ENCODE results near the gene RALY. TPM values are rescaled to one million over a fixed set of nuclear protein-coding genes. Genes with fewer than 3 reads are reported as not detected.

Gene RALY
- total and polyA plus RNA-seq, 2 of the 4 experiments (the other 2 are of a cell fraction) = 46.2 to 115 TPM

DNA sequence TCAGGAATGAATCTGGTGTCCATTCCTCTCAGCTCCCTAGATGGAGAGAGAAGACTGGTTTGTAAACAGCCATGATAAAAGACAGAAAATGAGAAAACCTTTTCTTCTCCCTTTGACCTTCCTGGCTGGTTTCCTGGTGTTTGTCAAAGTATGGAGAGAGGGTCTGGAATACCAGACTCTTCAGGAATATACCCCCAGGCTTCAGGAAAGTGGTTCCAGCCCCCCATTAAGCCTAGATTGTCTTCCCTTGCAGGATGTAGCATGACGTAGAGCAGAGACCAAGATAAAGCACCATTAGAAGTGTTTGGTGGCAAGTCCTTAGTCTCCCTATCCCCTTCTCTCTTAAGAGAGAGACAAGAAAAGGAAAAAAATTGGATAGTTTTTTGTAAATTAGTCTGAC is 67.3 kb downstream of the RALY start:
- Histone ChIP-seq H4K91ac (ENCODE audit: insufficient read depth, low read depth, low read length) (no peak overlapping the region), H2AK9ac (replicated peaks; ENCODE audit: low read depth, low read length, poor library complexity) (no peak overlapping the region), H4K5ac (ENCODE audit: low read depth, low read length) (no peak overlapping the region), H2AFZ (replicated peaks; ENCODE audit: low read length, poor library complexity) (no peak overlapping the region), H3K9me1 (ENCODE audit: insufficient read depth, low read length) (peaks cover 55% of the 10 kb centered on the region), H3K23ac (ENCODE audit: low read depth, low read length) (no peak overlapping the region), H3K36me3 (ENCODE audit: control insufficient read depth, insufficient read depth, low read length) (peaks cover 3% of the 10 kb centered on the region; the same call in 1 of the 2 replicates), H3K4me2 (ENCODE audit: low read depth, low read length) (no peak overlapping the region), H3K9me3 (ENCODE audit: control insufficient read depth, insufficient read depth, low read length) (no peaks in the 10 kb centered on the region), H3K18ac (ENCODE audit: low read depth, low read length) (no peak overlapping the region), H3K4me1 (ENCODE audit: control insufficient read depth, insufficient read depth, low read length) (peaks cover 20% of the 10 kb centered on the region), H2AK5ac (ENCODE audit: low read depth, low read length) (no peak overlapping the region), H2BK15ac (ENCODE audit: low read depth, low read length) (no peak overlapping the region), H3K27me3 (ENCODE audit: control insufficient read depth, insufficient read depth, low read length) (no peaks in the 10 kb centered on the region), H2BK20ac (ENCODE audit: low read depth, low read length) (no peak overlapping the region), H4K20me1 (ENCODE audit: insufficient read depth, low read length) (peaks cover 91% of the 10 kb centered on the region), H4K8ac (ENCODE audit: low read depth in 2 of 2, low read length in 2 of 2) (no peak overlapping the region), H3K56ac (ENCODE audit: extremely low read depth, insufficient read depth, low read length) (no peak overlapping the region), H2BK5ac (ENCODE audit: low read depth, low read length, poor library complexity, severe bottlenecking) (no peak overlapping the region), H3K27ac (ENCODE audit: insufficient read depth, low read length) (no peak overlapping the region), H3K4ac (ENCODE audit: low read depth, low read length) (no peak overlapping the region), H3K9ac (ENCODE audit: low read depth, low read length) (no peak overlapping the region), H2BK120ac (ENCODE audit: low read depth, low read length) (no peak overlapping the region), H3K79me1 (ENCODE audit: low read depth in 1 of 2, low read length in 2 of 2) (peaks cover 63 to 90% of the 10 kb centered on the region in 2 experiments), H3K14ac (replicated peaks; ENCODE audit: low read depth, low read length) (no peak overlapping the region), H3K4me3 (ENCODE audit: insufficient read depth, low read depth, low read length) (no peak overlapping the region)
- BruUV-seq (replicated peaks) = no TSS peak
- in situ Hi-C loops (cut with MboI; ENCODE audit: low sequenced_read_pairs) = no loop called here
- WGBS, 2 experiments (ENCODE audit: extremely low coverage in 2 of 2, insufficient read length in 1 of 2) = no CpG with 5 or more reads among the region's 1 CpG
- DNase-seq = no peak
- ChIA-PET POLR2A (ENCODE audit: unreplicated experiment) (no interaction called here), CTCF (no interaction called here)
- intact Hi-C loops (cut with micrococcal nuclease) = no loop called here
- ATAC-seq (ENCODE audit: low read depth) = no peak
- TF ChIP-seq MAZ (IDR thresholded peaks at IDR 0.05; ENCODE audit: borderline replicate concordance, low read depth, low read length) (no peak), CEBPB (IDR thresholded peaks at IDR 0.05; ENCODE audit: low read depth, low read length) (no peak), RAD21 (IDR thresholded peaks at IDR 0.05; ENCODE audit: low read length) (no peak), BHLHE40 (IDR thresholded peaks at IDR 0.05; ENCODE audit: low read depth, low read length) (no peak), MXI1 (IDR thresholded peaks at IDR 0.05; ENCODE audit: borderline replicate concordance, low read depth, low read length) (no peak), FOS (IDR thresholded peaks at IDR 0.05; ENCODE audit: low read depth, low read length) (no peak), RCOR1 (IDR thresholded peaks at IDR 0.05; ENCODE audit: insufficient replicate concordance, low read length) (no peak), MAFK (IDR thresholded peaks at IDR 0.05; ENCODE audit: low read depth, low read length) (no peak), POLR2A (IDR thresholded peaks at IDR 0.05; ENCODE audit: low read depth, low read length) (no peak), SMC3 (IDR thresholded peaks at IDR 0.05; ENCODE audit: low read depth, low read length) (no peak), RFX5 (IDR thresholded peaks at IDR 0.05; ENCODE audit: low read depth, low read length) (no peak), NFE2L2 (IDR thresholded peaks at IDR 0.05; ENCODE audit: low read depth, low read length) (no peak), CHD1 (IDR thresholded peaks at IDR 0.05; ENCODE audit: low read depth, low read length) (no peak)
- TF ChIP-seq, protein P1, sequence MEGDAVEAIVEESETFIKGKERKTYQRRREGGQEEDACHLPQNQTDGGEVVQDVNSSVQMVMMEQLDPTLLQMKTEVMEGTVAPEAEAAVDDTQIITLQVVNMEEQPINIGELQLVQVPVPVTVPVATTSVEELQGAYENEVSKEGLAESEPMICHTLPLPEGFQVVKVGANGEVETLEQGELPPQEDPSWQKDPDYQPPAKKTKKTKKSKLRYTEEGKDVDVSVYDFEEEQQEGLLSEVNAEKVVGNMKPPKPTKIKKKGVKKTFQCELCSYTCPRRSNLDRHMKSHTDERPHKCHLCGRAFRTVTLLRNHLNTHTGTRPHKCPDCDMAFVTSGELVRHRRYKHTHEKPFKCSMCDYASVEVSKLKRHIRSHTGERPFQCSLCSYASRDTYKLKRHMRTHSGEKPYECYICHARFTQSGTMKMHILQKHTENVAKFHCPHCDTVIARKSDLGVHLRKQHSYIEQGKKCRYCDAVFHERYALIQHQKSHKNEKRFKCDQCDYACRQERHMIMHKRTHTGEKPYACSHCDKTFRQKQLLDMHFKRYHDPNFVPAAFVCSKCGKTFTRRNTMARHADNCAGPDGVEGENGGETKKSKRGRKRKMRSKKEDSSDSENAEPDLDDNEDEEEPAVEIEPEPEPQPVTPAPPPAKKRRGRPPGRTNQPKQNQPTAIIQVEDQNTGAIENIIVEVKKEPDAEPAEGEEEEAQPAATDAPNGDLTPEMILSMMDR (conservative IDR thresholded peaks at IDR 0.05; ENCODE audit: low read depth, low read length) = no peak
- TF ChIP-seq, protein P2, sequence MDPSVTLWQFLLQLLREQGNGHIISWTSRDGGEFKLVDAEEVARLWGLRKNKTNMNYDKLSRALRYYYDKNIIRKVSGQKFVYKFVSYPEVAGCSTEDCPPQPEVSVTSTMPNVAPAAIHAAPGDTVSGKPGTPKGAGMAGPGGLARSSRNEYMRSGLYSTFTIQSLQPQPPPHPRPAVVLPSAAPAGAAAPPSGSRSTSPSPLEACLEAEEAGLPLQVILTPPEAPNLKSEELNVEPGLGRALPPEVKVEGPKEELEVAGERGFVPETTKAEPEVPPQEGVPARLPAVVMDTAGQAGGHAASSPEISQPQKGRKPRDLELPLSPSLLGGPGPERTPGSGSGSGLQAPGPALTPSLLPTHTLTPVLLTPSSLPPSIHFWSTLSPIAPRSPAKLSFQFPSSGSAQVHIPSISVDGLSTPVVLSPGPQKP (IDR thresholded peaks at IDR 0.05; ENCODE audit: borderline replicate concordance, low read depth, low read length) = no peak
- TF ChIP-seq, protein P3, sequence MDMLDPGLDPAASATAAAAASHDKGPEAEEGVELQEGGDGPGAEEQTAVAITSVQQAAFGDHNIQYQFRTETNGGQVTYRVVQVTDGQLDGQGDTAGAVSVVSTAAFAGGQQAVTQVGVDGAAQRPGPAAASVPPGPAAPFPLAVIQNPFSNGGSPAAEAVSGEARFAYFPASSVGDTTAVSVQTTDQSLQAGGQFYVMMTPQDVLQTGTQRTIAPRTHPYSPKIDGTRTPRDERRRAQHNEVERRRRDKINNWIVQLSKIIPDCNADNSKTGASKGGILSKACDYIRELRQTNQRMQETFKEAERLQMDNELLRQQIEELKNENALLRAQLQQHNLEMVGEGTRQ (IDR thresholded peaks at IDR 0.05; ENCODE audit: low read depth, low read length) = no peak
- dilution Hi-C loops (cut with HindIII; ENCODE audit: low sequenced_read_pairs, unreplicated experiment) = no loop called here

Data from IMR-90 (cell line).